Measurements from ENCODE around the gene TTC28.

Gene TTC28

DNA sequence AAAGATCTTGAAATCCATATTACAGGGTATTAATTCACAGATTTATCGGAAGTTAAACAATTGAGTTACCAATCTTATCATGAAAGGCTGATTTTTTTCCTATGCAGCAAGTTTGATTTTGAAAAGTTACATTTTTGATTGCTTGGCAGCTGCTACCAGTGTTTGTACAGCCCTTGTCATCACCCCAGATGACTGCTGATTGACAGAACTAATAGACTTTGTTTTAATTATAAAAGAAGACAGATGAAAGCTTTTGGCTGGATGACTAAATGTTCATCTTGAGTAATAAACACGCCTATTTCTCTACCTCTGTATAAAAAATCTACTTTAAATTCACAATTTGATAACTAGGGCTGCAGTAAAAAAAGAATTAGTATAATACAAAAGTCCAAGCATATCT, 259.7 kb downstream of the TTC28 start:
- H3K27ac ChIP-seq, result no peak overlapping the region
- no peaks in the 10 kb centered on the region for H3K36me3 ChIP-seq
- H3K9me3 ChIP-seq, result no peaks in the 10 kb centered on the region
- no peaks in the 10 kb centered on the region for H4K20me1 ChIP-seq
- TF ChIP-seq Cebpa-rat (IDR thresholded peaks at IDR 0.05), result no peak
- H3K27me3 ChIP-seq, result no peaks in the 10 kb centered on the region
- no peak overlapping the region for H3K9ac ChIP-seq
- H3K4me3 ChIP-seq, result no peak overlapping the region
- H3K4me1 ChIP-seq, result no peaks in the 10 kb centered on the region
- no peak overlapping the region for H3K4me2 ChIP-seq

DNA sequence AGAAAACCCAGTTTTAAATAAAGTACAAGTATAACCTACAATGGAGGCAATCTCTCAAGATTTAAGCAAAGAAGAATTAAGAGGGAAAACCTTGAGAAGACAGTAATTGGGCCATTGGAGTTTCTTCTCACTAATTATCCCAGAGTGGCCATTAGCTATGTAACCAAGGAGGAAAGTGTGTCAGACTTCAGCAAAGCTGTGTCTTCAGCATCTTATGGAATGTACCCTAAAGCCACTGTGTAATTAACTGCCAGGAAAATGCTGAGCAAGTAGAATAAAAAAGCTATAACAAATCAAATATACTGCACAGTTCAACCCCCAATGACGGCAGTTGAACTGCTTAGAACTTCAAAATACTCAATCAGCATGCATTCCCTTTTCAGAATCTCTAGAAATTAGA, 261.6 kb downstream of the TTC28 start:
- H3K27ac ChIP-seq, result no peak overlapping the region
- no peak for TF ChIP-seq Cebpa-rat (IDR thresholded peaks at IDR 0.05)
- H3K36me3 ChIP-seq, result no peaks in the 10 kb centered on the region
- H4K20me1 ChIP-seq, result no peaks in the 10 kb centered on the region
- H3K27me3 ChIP-seq, result no peaks in the 10 kb centered on the region
- no peak overlapping the region for H3K4me3 ChIP-seq
- no peak overlapping the region for H3K4me2 ChIP-seq
- no peaks in the 10 kb centered on the region for H3K4me1 ChIP-seq
- H3K9ac ChIP-seq, result no peak overlapping the region
- H3K9me3 ChIP-seq, result no peaks in the 10 kb centered on the region

DNA sequence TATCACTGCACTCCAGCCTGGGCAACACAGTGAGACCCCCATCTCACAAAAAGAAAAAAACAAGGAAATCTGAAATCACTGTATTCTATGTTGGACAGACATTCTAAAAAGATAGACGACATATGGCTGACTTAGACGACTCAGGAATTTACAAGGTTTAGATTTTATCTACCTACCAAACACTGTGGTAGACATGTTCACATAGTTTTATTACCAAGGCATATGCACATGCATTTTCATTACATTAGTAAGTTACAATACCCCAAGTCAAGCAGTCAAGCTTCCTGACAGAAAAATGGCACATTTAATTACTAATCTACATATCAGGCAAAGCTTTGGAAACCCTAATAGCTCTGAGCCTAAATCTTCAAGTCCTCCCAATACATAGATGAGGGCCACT, 262.2 kb downstream of the TTC28 start:
- Histone ChIP-seq H3K4me3 (no peak overlapping the region), H3K9me3 (no peaks in the 10 kb centered on the region), H3K27ac (no peak overlapping the region), H3K4me2 (no peak overlapping the region), H3K27me3 (no peaks in the 10 kb centered on the region), H3K36me3 (no peaks in the 10 kb centered on the region), H3K9ac (no peak overlapping the region), H4K20me1 (no peaks in the 10 kb centered on the region), H3K4me1 (no peaks in the 10 kb centered on the region)
- no peak for TF ChIP-seq Cebpa-rat (IDR thresholded peaks at IDR 0.05)

DNA sequence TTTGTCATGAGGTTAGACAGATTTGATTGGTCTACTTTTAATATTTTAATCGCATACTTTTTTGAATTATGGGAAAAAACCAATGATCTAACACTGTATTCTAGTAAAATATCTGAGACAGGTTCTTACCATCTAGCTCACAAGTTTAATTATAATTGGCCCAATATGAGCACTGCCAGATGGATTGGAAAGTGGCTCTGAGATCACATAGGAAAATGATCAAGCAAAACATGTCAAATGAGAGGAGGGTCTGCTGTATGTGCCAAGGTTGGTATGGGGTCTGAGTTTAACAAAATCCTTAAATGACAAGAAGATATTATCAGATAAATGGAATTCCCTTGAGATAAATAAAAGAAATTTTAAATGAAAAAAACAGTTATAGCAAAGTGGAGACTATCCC, 264.7 kb downstream of the TTC28 start:
- H3K27ac ChIP-seq, result no peak overlapping the region
- no peak overlapping the region for H3K4me2 ChIP-seq
- no peak for TF ChIP-seq Cebpa-rat (IDR thresholded peaks at IDR 0.05)
- H3K4me3 ChIP-seq, result no peak overlapping the region
- H3K27me3 ChIP-seq, result no peaks in the 10 kb centered on the region
- H3K9ac ChIP-seq, result no peak overlapping the region
- H4K20me1 ChIP-seq, result no peaks in the 10 kb centered on the region
- no peaks in the 10 kb centered on the region for H3K36me3 ChIP-seq
- no peaks in the 10 kb centered on the region for H3K4me1 ChIP-seq
- no peaks in the 10 kb centered on the region for H3K9me3 ChIP-seq

DNA sequence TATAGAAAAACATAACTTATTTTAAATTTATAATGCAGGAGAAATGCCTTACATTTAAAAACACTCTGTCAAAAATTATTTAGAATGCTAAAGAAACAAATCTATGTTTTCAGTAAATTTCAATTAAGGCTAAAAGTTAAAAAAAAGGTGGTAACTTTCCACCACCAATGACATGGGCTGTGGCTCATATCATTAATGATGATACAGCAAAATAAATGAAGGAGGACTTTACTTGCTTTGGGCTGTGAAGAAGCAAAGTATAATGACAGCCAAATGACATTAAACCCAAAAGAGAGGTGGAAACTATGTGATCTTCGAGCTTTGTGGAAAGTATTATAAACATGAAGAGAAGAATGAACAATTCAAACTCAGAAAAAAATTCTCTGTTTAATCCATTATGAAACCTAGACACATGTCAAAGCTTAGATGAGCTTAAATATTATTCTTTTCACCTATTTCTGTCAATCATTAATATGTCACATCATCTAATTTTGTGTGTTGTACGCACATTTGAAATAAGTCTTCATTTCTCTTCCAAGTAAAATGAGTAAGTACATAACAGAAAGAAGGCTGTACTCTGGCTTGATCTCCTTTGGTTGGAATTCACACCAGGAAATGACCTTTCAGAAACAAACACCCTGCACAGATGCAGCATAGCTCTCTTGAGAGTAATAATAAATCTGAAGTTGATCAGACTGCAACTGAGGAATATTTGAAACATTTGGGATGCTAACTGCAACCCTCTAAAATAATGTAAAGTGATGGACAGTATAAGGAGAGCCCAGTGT, 265.8 kb downstream of the TTC28 start:
- Histone ChIP-seq H3K36me3 (no peaks in the 10 kb centered on the region), H3K27ac (no peak overlapping the region), H3K9ac (no peak overlapping the region), H3K9me3 (no peaks in the 10 kb centered on the region), H4K20me1 (no peaks in the 10 kb centered on the region), H3K27me3 (no peaks in the 10 kb centered on the region), H3K4me3 (no peak overlapping the region), H3K4me2 (no peak overlapping the region), H3K4me1 (no peaks in the 10 kb centered on the region)
- TF ChIP-seq Cebpa-rat (IDR thresholded peaks at IDR 0.05), result no peak

- no peak for TF ChIP-seq Cebpa-rat (IDR thresholded peaks at IDR 0.05)
- Histone ChIP-seq H3K27ac (no peak overlapping the region), H4K20me1 (no peaks in the 10 kb centered on the region), H3K4me1 (no peaks in the 10 kb centered on the region), H3K9me3 (no peaks in the 10 kb centered on the region), H3K4me2 (no peak overlapping the region), H3K27me3 (no peaks in the 10 kb centered on the region), H3K9ac (no peak overlapping the region), H3K36me3 (no peaks in the 10 kb centered on the region), H3K4me3 (no peak overlapping the region)
These were observed 267.5 kb downstream of the TTC28 start for GRCh38 chr22:28412109-28412508.

- H3K4me2 ChIP-seq, result no peak overlapping the region
- H3K9ac ChIP-seq, result no peak overlapping the region
- no peaks in the 10 kb centered on the region for H3K9me3 ChIP-seq
- no peak overlapping the region for H3K4me3 ChIP-seq
- no peaks in the 10 kb centered on the region for H3K36me3 ChIP-seq
- H3K27me3 ChIP-seq, result no peaks in the 10 kb centered on the region
- no peak for TF ChIP-seq Cebpa-rat (IDR thresholded peaks at IDR 0.05)
- no peaks in the 10 kb centered on the region for H3K4me1 ChIP-seq
- H4K20me1 ChIP-seq, result no peaks in the 10 kb centered on the region
- no peak overlapping the region for H3K27ac ChIP-seq
These were observed 268.5 kb downstream of the TTC28 start for GRCh38 chr22:28411125-28411524.

DNA sequence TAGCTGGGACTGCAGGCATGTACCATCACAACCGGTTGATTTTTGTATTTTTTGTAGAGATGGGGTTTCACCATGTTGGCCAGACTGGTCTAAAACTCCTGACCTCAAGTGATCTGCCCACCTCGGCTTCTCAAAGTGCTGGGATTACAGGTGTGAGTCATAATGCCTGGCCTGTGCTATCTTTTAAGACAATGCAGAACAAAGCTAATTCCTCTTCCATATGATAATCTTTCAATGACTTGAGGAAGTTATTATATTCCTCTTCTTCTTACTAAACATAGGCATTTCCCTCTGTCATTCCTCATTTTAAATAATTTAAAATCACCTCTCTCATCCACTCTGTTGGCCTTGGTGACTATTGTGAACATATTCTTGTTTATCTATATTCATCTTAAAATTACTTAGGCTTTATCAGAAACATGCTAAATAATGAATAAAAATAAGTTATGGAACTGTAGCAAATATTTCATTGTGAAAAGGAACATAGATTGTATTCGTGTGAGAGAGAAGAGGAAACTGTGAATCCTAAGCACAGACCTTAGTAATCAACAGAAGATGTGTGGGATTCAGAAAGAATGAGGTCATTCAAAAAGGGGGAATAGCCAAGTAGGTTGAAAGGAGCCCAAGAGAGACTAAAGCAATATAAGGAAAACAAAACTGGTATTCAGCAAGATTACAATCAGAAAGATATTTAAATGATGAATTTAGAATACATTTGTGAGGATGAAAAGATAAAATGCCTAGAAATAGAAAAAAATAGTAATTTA, 269.4 kb downstream of the TTC28 start:
- TF ChIP-seq Cebpa-rat (IDR thresholded peaks at IDR 0.05), result no peak
- H3K9ac ChIP-seq, result no peak overlapping the region
- H3K27me3 ChIP-seq, result no peaks in the 10 kb centered on the region
- H3K9me3 ChIP-seq, result no peaks in the 10 kb centered on the region
- no peaks in the 10 kb centered on the region for H4K20me1 ChIP-seq
- no peak overlapping the region for H3K4me2 ChIP-seq
- H3K4me3 ChIP-seq, result no peak overlapping the region
- no peaks in the 10 kb centered on the region for H3K4me1 ChIP-seq
- no peaks in the 10 kb centered on the region for H3K36me3 ChIP-seq
- no peak overlapping the region for H3K27ac ChIP-seq

- no peaks in the 10 kb centered on the region for H3K9me3 ChIP-seq
- no peaks in the 10 kb centered on the region for H3K36me3 ChIP-seq
- H3K27ac ChIP-seq, result no peak overlapping the region
- H3K4me3 ChIP-seq, result no peak overlapping the region
- H3K9ac ChIP-seq, result no peak overlapping the region
- no peaks in the 10 kb centered on the region for H3K27me3 ChIP-seq
- no peak for TF ChIP-seq Cebpa-rat (IDR thresholded peaks at IDR 0.05)
- H3K4me1 ChIP-seq, result no peaks in the 10 kb centered on the region
- no peak overlapping the region for H3K4me2 ChIP-seq
- no peaks in the 10 kb centered on the region for H4K20me1 ChIP-seq
These were observed 270.9 kb downstream of the TTC28 start for GRCh38 chr22:28408709-28409108.

DNA sequence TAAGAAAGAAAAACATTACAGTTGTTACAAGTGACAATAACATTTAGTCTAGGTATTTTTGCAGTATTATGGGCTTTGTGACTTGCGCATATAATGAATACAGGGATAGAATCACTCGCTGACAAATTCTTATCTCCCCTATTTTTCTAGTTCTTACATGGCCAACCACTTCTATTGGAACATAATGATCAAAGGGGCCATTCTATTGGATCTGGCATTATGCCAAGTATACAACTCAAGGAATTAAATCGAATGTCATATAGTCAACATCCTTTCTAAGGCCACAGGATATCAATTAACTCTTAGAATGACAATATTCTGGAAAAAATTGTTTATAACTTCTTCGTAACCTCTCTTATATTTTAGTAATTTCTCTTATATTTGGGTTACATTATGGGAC, 272.0 kb downstream of the TTC28 start:
- Histone ChIP-seq H3K4me3 (no peak overlapping the region), H3K36me3 (no peaks in the 10 kb centered on the region), H3K27ac (no peak overlapping the region), H3K4me1 (no peaks in the 10 kb centered on the region), H3K9me3 (no peaks in the 10 kb centered on the region), H4K20me1 (no peaks in the 10 kb centered on the region), H3K9ac (no peak overlapping the region), H3K27me3 (no peaks in the 10 kb centered on the region), H3K4me2 (no peak overlapping the region)
- no peak for TF ChIP-seq Cebpa-rat (IDR thresholded peaks at IDR 0.05)

All from BLaER1 (cell line).